Raji (cell line): Measurements from ENCODE around the gene TNFRSF11A.

Source experiments
- POLR2A ChIP-seq: IDR thresholded peaks from 2 replicates; pipeline ENCODE4 v1.6.1; 2011; ENCODE audit warnings: low read depth, low read length, control low read depth; ENCODE audit not compliant: insufficient read depth

TNFRSF11A gene

DNA sequence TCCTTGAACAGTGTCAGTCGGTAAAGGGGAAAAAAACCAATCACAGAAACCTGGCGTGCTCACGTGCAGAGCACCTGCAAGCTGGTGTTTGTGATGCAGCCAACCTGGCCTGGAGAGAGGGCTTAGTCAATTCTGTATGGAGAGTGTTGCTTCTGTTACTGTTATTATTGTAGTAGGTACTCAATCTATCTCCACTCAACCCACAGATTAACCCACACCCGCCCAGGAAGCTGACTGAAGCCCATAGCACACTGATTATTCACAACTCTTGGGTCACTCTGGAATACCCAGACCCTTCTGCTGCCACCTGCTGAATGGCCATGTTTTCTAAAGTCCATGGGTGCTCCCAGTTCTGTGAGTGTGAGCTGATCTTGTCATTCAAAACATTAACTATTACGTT, 53.9 kb downstream of the TNFRSF11A start:
- no peak for TF ChIP-seq POLR2A

DNA sequence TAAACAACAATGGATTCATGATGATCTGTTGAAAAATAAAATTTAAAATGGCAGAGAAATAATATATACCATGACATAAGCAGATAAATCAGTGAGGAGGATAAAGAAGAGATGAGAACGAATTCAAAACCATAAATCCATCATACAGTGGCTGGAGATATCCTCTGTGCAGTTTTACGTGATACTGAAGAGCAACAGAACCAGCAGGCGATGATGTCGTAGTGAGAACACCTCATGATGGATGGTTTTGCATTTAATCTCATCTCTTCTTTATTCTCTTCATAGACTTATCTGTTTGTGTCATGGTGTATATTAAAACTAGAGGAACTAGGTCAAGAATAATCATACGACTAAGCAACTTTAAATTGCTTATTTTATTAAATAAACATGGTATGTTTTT, 56.3 kb downstream of the TNFRSF11A start:
- TF ChIP-seq POLR2A, result no peak

DNA sequence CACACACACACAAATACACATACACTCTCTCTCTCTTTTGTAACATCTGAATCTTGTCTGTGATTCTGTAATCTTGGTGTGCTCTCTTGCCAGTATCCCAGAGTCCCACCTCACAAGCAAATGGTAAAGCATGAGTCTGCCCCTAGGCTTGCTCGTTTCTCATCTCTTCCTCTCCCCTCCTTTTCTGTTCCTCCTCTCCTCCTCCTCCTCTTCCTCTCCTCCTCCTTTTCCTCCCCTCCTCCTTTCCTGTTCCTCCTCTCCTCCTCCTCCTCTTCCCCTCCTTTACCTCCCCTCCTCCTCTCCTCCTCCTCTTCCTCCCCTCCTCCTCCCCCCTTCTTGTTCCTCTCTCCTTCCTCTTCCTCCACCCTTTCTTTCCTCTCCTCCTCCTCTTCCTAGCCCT, 59.0 kb downstream of the TNFRSF11A start:
- TF ChIP-seq POLR2A, result no peak

DNA sequence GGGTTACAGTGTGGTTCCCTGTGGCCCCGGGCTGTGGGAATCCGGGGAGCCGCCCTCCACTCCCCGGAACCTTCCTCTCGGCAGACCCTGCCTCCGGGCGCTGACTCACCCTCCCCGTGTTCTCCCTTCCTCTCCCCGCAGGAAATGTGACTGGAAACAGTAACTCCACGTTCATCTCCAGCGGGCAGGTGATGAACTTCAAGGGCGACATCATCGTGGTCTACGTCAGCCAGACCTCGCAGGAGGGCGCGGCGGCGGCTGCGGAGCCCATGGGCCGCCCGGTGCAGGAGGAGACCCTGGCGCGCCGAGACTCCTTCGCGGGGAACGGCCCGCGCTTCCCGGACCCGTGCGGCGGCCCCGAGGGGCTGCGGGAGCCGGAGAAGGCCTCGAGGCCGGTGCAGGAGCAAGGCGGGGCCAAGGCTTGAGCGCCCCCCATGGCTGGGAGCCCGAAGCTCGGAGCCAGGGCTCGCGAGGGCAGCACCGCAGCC, 59.5 kb downstream of the TNFRSF11A start:
- no peak for TF ChIP-seq POLR2A

DNA sequence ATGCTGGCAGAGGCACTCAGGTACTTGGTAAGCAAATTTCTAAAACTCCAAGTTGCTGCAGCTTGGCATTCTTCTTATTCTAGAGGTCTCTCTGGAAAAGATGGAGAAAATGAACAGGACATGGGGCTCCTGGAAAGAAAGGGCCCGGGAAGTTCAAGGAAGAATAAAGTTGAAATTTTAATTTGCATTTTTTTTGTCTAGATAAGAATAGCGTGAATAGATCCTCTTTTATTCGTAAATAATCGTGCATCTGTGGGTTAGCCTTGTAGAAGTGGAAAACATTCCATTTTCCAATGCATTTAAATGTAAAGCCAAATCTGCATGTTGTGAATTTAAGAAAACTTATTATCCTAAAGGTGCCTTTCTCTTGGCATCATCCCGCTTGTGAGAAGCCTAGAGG, 61.0 kb downstream of the TNFRSF11A start:
- TF ChIP-seq POLR2A, result no peak

- TF ChIP-seq POLR2A, result no peak
Observed at GRCh38 chr18:62386601-62387000, 61.5 kb downstream of the TNFRSF11A start.

DNA sequence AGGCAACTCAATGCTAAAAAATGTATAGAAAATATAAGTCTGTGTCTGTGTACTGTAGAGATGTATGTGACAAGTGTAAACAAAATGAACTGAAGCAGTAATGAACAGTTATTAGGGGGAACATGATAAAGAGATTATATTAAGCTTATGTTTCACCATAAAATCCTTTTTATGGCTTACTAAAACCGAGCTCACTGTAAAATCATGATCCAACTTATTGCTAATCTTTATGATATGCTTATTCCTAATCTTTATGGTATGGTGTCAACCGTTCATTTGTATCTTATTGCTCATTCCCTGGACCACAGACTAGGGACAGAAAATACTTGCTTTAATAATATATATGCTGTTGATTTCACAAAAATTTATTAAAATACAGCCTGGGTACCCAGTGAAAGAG, 62.1 kb downstream of the TNFRSF11A start:
- no peak for TF ChIP-seq POLR2A

DNA sequence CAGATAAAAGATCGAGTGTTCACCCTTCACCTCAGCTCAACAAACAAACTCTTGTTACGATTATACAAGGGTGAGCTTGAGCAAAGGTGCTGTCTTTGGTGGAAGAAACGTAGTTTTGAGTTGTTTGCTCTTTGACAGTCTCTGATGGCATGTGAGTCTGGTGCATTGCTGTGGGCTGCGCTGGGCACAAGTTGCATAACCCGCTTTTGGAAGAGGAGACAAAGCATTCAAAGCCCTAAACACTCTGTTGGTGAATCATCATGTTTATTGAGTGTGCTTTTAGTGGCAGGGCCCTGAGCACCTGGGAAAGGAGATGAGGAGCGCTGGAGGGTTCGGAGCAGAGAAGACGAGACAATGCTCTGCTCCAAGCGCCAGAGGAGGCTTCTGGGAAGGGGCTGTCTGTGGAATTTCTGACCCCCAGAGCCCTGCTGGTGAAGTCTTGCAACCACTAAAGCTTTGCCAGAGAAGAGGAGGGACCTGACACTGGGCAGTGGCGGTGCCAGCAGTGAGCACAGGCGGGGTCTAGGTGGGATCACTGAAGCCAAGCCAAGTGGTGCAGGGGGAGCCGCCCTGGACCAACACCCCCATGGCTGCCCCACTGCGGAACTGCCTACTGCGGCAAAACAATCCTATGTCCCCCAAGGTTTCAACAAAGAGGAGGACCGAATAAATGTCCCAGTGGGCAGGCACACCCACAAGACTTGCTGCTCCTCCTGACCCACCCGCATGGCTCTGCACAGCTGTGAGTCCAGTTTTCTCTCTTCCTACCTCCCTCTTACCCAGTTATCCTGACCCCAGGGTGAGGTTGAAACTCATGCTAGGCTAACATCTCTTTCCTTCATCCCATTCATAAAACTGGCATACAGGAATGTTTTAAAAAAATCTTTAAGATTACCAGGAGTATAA, 64.0 kb downstream of the TNFRSF11A start:
- TF ChIP-seq POLR2A, result no peak

DNA sequence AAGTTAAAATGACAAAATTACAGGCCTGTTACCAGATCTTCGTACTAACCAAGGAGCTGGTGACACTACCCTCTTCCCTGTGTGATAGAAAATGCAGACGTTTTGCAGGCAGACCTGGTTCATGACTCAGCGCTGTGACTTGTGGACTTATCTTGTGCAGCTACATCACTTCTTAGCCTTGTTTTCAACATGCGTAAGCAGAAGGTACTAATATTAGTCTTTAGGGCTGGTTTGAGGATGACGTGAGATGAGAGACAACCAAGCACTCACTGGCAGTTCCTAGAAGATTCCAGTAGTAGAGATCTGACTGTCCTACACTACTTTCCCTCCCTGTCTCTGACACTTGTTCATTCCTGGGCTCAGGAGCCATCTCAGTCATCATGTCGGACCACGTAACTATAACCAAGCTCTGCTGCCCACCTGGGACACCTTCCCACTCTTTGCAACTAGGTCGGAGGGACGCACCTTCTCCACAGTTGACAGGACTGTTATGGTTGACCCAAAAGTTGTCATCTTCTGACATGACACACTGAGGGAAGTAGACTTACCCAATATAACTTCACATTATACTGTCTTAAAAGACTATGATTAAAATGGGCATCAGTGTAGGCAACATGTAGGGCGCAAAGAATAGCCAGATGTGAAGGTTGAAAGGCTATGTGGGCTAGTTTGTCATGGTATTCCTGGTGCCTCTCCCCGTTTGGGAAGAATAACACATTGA, 64.8 kb downstream of the TNFRSF11A start:
- no peak for TF ChIP-seq POLR2A

DNA sequence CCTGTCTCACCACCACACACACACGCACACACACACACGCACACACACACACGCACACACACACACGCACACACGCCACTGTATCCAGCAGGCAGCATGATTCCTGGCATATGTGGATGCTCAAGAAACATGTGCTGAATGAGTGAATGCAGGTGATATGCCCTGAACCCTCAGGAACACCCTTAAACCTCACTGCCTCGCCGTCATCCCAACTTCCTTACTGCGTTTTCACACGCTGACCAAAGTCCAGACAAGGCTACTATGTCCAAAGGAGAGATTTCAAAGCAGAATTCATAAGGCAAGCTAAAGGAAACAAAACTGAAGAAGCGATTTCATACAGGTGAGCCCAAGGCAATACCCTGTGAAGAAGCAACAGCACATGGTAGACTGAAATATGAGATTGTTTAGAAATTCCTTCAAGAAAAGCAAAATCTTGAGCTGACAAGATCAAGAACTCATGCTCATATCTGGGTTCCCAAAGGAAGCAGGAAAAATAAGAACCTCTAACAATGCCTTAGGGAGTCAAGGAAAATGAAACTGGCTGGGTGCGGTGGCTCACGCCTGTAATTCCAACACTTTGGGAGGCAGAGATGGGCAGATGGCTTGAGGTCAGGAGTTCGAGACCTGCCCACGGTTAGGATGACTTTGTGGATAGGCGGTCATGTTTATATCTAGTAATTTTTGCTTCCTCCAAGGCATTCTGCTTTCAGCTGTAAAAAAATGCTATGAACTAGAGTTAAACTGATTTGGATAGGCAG, 69.1 kb downstream of the TNFRSF11A start:
- TF ChIP-seq POLR2A, result no peak

- TF ChIP-seq POLR2A, result no peak
Observed at GRCh38 chr18:62396381-62396780, 71.3 kb downstream of the TNFRSF11A start.

GRCh38 chr18:62396967-62397366, 71.9 kb downstream of the TNFRSF11A start:
- TF ChIP-seq POLR2A, result no peak

GRCh38 chr18:62398291-62398690, 73.2 kb downstream of the TNFRSF11A start:
- TF ChIP-seq POLR2A, result no peak

DNA sequence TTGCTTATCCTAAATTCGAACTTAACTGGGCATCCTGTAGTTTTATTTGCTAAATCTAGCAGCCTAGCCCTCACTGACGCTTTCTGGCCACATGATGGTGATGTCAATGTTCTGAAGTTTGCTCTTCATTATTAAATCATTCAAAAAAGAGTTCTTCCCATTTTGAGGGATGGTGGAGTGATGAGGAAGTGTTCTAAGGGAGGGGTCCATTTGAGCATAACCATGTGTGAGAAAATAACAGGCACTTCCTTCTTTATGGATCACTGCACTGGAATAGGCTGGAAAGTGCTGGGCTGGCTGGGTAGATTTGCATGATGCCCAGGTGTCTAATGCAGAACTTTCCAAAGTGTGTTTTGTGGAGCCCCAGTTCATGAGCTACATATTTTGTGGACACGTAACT, 74.2 kb downstream of the TNFRSF11A start:
- TF ChIP-seq POLR2A, result no peak

- no peak for TF ChIP-seq POLR2A
Observed at GRCh38 chr18:62399781-62400308, 74.7 kb downstream of the TNFRSF11A start.
